Glomerular visceral epithelial cell (primary cell): Measurements from ENCODE around the gene CAMKMT.

Source experiments
- DNase-seq: peaks from one replicate; pipeline ENCODE4 v3.0.0-alpha.2; 2016; ENCODE audit errors: extremely low spot score

The CAMKMT gene

DNA sequence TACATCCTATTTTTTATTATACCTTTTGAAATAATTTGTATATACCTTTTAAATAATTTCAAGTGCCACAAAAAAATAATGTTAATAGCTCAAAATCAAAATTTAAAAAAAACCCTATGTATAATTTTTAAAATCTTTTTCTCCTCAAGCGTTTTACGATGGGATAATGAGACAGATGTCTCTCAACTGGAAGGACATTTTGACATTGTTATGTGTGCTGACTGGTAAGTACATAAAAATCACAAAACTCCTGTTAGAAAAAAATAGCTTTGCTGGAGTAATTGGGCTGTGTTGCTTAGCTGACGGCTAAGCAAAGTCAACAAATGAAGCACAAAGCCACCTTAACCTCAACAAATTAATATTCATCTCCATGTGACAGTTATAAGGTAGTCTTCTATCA, 381.7 kb downstream of the CAMKMT start:
- no peak for DNase-seq

DNA sequence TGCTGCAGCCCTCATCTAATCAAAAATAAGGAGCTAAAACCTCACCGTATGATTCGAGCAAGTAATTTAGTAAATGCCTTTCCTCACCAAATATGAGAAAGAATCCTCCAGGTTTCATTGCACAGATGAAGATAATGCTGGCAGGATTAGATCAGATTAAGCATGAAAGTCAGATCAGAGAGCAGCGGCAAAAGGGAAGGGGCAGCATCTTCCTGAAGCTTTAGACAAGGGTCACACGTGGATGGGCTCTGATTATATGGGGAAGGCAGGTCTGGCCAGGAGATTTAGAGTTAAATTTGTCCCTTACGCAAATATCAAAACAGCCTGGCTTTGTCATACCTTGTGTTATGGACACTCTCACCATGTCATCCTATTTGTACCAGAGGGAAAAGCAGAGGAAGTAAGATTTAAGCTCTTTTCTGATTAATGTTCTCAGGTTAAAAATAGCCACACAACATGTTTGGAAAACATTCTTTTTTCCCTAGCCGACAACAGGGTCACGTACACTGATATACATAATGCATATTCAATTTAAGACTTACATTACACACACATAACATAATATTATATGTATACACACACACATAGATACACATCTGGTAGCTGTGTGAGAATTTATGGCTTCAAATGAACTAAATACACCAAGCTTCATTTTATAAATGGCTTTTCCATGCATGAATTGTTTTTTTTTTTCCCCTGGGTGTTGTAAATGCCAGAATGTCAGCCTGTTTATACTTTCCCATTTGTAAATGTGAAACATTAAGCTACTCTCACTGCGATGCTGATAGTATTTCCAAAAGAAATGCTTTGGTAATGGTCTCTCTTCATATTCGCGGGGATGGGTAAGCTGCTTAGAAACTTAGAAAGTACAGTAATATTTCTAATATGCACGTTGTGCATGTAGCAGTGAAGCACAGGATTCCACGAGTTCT, 383.5 kb downstream of the CAMKMT start:
- DNase-seq: no peak

GRCh38 chr2:44745922-44746766, 384.4 kb downstream of the CAMKMT start:
- DNase-seq: no peak

GRCh38 chr2:44746856-44747615, 385.3 kb downstream of the CAMKMT start:
- DNase-seq: no peak

GRCh38 chr2:44747794-44748193, 386.0 kb downstream of the CAMKMT start:
- DNase-seq: no peak

DNA sequence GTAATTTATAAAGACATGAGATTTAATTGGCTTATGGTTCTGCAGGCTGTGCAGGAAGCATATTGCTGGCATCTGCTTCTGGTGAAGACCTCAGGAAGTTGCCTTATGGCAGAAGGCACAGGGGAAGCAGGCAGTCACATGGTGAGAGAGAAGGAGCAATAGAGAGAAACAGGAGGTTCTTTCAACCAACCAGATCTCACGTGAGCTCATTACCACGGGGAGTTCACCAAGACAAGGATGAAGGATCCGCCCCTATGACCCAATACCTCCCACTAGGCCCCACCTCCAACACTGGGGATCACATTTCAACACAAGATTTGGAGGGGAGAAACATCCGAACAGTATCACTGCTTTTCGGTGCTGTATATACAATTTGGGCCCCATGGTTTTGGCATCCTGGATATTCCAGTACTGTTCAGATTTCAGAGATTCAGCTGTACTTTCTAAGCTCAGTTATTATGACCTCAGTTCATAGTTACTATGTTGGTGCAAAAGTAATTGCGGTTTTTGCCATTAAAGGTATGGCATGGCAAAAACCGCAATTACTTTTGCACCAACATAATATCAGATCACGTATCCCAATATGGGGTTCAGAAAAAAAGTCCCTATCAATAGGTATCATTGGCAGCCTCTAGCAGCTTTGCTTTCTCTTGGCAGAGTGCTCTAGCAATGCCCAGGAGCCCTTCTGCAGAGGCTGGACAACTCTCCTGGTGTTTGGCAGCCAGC, 390.2 kb downstream of the CAMKMT start:
- no peak for DNase-seq

DNA sequence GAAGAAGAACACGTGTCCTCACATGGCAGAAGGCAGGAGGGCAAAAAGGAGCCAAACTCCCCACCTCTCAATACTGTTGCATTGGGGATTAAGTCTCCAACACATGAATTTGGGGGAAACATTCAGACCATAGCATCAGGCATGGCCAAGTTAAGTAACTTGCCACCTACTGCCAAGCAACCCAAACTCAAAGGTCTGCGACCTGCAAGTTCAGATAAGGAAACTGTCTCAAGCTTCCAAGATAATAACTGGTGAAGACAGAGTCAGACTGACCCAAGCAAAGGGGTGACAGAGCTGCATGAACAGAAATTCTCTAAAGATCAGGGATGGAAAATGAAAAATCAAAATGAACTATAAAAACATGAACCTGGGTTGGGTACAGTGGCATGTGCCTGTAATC, 391.0 kb downstream of the CAMKMT start:
- DNase-seq: no peak

- peak; percentile 66 for DNase-seq
Observed at GRCh38 chr2:44753552-44754285, 392.0 kb downstream of the CAMKMT start.

DNA sequence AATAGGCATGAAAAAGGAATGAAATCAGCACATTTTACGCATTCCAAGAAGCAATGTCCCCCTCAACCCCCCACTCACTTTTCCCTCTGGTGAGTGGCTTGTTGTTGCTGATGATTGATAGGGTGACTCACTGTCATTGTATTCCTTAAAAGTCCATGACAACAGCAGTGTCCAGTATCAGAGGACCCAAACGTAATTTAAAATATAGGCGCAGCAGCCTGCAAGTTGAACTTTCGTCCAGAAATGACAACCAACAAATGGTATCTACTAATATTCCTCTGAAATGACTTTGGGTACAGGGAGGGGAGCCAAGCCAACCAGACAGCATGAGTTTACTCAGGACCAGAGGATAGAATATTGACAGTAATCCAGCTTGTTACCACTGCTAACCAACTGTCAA, 396.8 kb downstream of the CAMKMT start:
- DNase-seq: no peak

- DNase-seq: no peak
Observed at GRCh38 chr2:44759823-44760222, 398.1 kb downstream of the CAMKMT start.

DNA sequence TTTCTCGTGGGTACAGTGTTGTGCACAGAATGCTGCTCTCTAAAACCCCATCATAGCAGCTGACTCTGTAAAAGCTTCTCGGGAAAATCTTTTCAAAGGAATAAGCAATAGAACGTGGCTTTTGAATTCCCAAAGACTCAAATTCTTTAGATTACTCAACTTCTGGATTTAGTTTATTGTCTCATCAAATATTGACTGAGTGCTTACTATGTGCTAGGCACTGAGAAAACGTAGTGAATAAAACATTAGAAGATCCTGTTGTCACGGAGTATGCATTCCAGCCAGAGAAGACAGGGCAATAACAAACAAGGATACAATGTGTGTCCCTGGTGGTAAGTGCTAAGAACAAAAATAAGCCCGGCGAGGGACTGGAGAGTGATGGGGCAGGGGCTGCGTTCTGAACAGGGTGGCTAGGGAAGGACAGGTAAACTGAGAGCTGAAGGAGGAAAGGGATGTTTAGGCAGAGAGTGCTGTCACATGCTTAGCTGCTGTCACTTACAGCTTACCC, 401.6 kb downstream of the CAMKMT start:
- DNase-seq: no peak

DNA sequence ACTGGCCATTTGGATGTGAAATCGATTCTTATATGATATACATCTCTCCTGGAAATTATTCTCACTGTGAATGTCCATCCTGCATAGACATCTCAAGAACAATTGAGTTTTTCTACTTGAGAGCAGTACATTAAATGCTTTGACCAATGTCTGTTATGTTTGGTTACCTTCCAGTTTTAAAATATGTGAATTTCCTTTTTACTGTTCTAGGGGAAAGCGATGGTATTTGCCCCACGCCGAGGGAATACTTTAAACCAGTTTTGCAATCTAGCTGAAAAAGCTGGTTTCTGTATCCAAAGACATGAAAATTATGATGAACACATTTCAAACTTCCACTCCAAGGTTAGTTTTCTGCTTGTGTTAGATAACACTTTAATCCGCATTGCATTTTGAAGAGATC, 404.5 kb downstream of the CAMKMT start:
- no peak for DNase-seq

GRCh38 chr2:44766777-44767176, 405.0 kb downstream of the CAMKMT start:
- DNase-seq: no peak

- DNase-seq: no peak
Observed at GRCh38 chr2:44767691-44768090, 405.9 kb downstream of the CAMKMT start.

GRCh38 chr2:44768438-44769236, 406.9 kb downstream of the CAMKMT start:
- DNase-seq: no peak

GRCh38 chr2:44769349-44770011, 407.7 kb downstream of the CAMKMT start:
- DNase-seq: no peak

DNA sequence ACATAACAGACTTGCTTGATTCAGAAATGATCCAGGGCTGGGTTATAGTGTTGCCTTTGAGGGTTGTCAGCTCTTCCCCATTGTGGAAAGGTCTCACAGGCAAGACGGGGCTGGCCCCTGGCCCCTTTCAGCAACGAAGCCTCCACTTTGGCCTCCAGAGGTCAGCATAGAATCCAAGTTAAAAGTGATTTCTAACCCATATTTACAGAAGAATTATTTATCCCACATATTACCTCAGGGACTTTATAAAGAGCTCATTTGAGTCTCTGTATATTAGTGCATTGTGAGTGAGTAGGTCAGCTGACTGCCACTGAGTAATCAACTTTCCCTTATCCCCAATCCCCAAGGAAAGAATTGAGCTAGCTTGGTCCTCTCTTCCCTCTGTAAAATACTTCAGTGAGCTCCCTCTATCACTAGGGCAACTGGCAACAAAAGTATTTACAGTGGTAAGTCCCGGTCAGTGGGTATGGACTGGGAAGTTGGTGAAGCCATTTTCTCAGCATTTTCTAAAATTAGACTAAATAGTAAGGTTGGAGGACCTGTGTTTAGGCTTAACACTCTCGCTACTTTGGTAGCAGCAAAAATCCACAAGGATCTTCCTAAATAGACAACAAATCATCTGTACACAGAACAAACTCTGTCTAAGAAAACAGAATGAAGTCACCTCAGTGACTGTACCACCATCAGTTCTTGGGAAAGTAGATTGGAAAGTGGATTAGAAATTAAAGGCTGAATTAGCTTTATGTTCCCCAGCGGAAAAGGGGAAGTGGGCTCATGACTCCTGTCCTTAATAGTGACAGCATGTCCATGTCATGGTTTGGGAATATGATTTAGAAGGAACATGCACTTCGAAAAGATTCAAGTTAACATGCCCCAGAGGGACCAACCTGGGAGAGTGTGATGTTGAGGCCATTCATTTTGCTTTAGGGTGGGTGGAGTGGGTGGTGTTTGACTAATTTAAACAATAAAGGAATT, 408.8 kb downstream of the CAMKMT start:
- DNase-seq: no peak

GRCh38 chr2:44771522-44771921, 409.8 kb downstream of the CAMKMT start:
- no peak for DNase-seq
